GM12801 (cell line): ENCODE results near the gene EIF4E3.

ENCODE experiments used
- CTCF ChIP-seq: IDR thresholded peaks from one replicate; pipeline ENCODE4 v1.5.1; 2011; ENCODE audit warnings: control low read depth; ENCODE audit not compliant: insufficient read length; ENCODE audit errors: extremely low read depth

Gene EIF4E3

GRCh38 chr3:71629711-71630110 lies 95.5 kb downstream of the EIF4E3 start:
- no peak for TF ChIP-seq CTCF

- no peak for TF ChIP-seq CTCF
These were observed 95.9 kb downstream of the EIF4E3 start for GRCh38 chr3:71629289-71629688.

- no peak for TF ChIP-seq CTCF
These were observed 96.7 kb downstream of the EIF4E3 start for GRCh38 chr3:71628522-71628921.

- TF ChIP-seq CTCF: no peak
These were observed 99.5 kb downstream of the EIF4E3 start for GRCh38 chr3:71625676-71626075.
